Limb (tissue), 2 donors: Measurements from ENCODE around the gene STRN.

Experiments
- DNase-seq, 2 donors: peaks; one replicate each; pipeline ENCODE4 v3.0.0-alpha.2; 2016; ENCODE audit errors: extremely low spot score in 2 of 2

Gene STRN

DNA sequence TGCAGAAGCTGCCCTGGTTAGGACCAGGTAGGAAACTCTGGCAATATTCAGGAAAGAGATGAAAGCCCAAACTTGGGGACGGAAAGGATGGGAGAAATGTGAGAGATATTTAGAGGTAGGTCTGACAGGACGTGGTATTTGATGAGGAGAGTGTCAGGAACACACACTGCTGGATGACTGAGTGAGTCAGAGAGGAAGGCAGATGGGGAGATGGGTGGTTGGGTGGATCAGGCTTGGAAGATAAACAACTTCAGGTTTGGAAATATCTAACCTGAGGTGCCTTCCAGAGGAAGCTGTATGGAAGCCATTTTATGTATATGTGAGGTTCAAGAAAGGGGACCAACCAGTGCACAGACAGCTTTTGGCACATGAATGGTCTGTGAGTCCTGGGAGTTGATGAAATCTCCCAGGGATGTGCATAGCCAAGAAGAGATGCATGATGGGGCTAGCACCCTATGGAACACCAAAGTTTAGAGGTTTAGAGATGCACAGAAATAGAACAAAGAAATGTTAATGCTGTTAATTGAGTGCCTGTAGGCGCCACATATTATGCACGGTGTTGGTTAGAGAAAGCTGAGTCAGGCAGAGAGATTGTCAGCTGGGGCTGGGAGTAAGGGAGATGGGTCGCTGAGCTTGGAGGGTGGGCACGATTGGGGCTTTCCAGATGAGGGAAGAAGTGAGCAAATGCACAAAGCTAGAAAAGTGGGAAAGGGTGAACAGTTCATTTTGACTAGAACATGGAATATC, 168.8 kb downstream of the STRN start:
- no peak for DNase-seq
